GM18867 (cell line): ENCODE data around the gene TEX101.
"Not testable (repeated sequence)": the region's sequence is repeated elsewhere in the genome, so short reads cannot be mapped to it uniquely, and the experiment has no call there.

Source experiments
- ATAC-seq: cut with Tn5 transposase; IDR thresholded peaks from one replicate; pipeline ENCODE4 v1.9.1; 2021; ENCODE audit warnings: mild to moderate bottlenecking, moderate library complexity; ENCODE audit not compliant: unreplicated experiment

Gene TEX101

DNA sequence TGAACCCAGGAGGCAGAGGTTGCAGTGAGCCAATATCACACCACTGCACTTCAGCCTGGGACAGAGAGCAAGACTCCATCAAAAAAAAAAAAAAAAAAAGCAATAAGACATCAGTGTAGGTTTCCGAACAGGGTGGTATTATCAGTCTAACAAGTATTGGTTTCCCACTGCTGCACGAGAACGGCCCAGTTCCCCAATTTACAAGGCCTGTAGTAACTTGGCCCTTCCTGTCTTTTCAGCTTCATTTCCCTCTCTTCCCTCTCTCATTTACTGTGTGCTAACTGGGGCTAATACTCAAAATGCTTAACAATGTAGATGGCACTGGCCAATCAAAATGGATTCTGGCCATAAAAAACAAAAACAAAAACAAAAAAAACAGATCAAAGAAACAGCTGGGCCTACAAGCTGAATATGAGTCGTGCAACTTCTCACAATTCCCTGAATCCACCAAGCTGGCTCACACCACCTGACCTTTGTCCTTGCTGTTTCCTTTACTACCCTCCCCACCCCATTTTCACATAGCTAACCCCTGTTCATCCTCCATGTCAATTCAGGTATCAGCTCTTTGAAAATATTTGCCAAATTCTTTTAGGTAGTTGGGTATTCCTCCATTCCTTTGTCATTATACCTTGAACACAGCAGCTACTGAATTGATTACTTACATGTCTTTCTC, 2.4 kb downstream of the TEX101 start:
- no peak for ATAC-seq

- no peak for ATAC-seq
These were observed 6.3 kb downstream of the TEX101 start for GRCh38 chr19:43420954-43421353.

GRCh38 chr19:43422000-43422688, 7.5 kb downstream of the TEX101 start:
- no peak for ATAC-seq

- no peak for ATAC-seq
These were observed 8.0 kb downstream of the TEX101 start for GRCh38 chr19:43422689-43423066.

DNA sequence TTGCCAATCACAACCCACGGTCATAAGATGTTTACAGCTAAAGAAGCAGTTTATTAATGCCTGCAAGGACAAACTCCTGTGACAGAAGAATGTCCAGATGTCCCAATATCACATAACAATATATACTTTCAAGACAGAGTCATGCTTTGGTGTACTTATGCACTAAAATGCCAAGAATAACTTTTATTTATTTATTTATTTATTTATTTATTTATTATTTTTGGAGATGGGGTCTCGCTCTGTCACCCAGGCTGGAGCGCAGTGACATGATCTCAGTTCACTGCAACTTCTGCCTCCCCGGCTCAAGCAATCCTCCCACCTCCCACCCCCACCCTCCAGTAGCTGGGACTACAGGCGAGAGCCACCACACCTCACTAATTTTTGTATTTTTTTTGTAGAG, 9.1 kb downstream of the TEX101 start:
- no peak for ATAC-seq

DNA sequence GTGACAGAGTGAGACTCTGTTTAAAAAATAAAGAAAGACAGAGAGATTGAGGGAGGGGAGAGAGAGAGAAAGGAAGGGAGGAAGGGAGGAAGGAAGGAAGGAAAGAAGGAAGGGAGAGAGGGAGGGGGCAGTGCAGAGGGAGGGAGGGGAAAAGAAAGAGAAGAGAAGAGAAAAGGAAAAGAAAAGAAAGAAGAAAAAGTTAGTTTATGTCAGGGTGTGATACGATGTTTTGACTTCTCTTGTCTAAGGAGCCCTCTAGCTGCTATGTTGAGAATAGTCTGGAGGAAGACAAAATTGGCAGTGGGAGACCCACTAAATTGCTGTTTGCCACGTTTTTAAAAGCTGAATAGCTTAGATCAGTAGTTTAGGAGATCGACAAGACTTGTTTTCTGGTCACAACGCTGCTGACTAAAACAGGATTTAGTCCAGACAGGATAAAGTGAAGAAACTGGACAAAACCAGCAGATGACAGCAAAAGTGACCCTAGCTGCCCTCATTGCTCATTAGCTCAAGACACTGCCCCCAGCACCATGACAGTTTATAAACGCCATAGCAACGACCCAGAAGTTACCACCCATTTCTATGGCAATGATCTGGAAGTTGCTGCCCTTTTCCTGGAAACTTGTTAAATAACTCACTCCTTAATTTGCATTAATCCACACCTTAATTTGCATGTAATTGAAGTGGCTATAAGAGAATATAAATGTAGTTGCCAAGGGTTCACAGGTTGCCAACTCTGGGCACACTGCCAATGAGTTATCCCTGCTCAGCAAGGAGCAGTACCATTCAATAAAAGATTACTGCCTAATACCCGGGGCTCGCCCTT, 11.1 kb downstream of the TEX101 start:
- ATAC-seq, result no peak

DNA sequence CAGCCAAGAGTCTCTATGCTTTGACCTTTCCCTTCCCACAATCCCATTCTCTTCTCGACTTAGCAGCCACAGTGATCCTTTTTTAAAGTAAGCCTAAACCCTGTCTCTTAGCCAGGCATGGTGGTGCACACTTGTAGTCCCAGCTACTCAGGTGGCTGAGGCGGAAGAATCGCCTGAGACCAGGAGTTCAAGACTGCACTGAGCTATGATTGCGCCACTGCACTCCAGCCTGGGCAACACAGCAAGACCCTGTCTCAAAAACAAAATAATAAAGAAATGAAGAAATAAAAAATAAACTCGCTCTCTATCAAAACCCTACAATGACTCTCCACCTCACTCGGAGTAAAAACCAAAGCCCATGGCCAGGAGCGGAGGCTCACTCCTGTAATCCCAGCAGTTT, 14.7 kb downstream of the TEX101 start:
- no peak for ATAC-seq

- ATAC-seq, result peak; percentile 69
These were observed 15.5 kb downstream of the TEX101 start for GRCh38 chr19:43430142-43430710.

GRCh38 chr19:43430976-43431375, 16.3 kb downstream of the TEX101 start:
- ATAC-seq, result no peak

DNA sequence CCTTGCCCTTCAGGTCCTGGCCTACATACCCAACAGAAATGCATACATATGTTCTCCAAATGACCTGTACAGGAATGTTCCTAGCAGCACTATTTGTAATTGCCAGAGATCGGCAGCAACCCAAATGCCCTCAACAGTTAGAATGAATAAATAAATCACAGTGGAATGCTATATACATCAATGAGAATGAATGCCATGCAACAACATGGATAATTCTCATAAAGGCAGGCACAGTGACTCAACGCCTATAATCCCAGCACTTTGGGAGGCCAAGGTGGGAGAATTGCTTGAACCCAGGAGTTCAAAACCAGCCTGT, 18.6 kb downstream of the TEX101 start:
- no peak for ATAC-seq

DNA sequence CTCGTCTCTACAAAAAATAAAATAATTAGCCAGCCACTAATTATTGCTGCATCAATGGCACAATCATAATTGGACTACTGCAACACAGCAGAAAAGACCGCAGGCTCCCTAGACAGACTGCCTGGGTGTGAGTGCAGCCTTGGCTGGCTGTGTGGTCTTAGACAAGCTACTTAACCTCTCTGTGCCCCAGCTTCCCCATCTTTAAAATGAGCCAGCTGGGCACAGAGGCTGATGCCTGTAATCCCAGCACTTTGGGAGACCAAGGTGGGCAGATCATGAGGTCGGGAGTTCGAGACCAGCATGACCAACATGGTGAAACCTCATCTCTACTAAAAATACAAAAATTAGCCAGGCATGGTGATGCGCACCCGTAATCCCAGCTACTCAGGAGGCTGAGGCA, 19.0 kb downstream of the TEX101 start:
- no peak for ATAC-seq

GRCh38 chr19:43435775-43436174, 21.1 kb downstream of the TEX101 start:
- no peak for ATAC-seq

DNA sequence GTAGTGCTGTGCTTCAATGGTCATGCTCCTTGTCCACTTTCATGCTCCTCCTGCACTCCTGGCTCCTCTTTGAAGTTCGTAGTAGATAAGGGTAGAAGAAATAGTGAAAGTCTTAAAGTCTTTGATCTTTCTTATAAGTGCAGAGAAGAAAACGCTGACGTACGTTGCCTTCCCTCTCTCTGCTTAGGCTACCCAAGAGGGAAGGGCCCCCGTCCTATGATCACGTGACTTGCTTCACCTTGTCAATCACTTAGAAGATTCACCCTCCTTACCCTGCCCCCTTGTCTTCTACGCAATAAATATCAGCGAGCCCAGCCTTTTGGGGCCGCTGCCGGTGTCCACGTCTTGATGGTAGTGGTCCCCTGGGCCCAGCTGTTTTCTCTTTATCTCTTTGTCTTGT, 22.6 kb downstream of the TEX101 start:
- ATAC-seq, result not testable (repeated sequence)

GRCh38 chr19:43437712-43438111, 23.0 kb downstream of the TEX101 start:
- ATAC-seq, result no peak

DNA sequence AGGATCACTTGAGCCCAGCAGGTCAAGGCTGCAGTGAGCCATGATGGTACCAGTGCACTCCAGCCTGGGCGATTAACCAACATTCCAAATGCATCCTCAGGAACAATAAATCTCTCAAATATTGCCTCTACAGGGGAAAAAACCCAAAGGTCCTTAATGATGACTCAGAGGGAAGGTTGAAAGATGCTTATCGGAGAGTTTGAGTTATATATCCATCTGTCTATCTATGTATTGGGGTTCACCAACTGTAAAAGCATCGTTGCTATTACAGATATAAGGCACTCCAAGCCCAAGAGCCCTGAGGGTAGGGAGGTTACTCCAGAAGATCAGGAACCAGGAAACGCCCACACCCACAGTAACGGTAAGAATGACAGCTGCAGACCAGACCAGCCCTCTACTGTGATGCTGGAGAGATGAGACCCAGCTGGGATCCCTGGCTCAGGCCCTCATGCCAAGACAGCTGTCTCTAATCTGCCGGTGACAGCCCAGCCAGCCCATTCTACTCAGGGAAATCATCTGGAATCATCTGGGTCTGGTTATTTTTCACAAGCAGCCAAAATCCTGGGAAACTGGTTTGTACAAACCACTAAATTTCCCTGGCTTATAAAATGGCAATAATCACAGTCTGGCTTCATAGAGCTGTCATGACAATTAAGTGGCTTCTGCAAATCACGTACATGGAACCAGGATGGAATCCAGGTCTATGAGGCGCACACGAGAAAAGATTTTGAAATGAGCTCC, 23.8 kb downstream of the TEX101 start:
- no peak for ATAC-seq

DNA sequence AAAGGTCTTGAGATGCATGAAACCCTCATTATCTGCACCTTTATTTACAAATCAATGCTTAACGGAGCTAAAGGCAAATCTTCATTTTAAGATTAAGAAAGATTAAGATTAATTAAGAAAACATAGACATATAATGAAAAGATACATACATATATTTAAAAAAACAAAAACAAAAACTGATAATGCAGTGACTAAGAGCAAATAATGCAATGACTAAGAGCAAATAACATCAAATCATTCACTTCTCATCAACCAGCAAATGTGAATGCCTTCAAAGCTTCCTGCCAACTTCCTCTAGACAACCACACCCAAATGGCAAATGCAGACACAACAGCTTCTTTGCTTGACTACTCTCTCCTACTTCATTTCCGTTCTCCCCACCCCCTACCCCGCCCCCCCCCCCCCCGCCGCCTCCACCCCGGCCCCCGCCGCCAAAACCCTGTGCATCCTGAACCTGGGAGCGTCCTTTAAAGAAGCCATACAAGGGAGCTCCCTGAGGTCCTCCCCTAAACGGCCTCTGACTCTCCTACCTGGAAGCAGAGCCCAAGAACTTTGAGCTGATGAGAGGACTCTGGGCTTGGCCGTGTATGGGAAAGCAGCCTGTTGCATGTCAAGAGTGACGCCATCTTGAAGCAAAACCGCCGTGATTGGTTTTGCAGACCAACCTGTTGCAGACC, 24.5 kb downstream of the TEX101 start:
- no peak for ATAC-seq

DNA sequence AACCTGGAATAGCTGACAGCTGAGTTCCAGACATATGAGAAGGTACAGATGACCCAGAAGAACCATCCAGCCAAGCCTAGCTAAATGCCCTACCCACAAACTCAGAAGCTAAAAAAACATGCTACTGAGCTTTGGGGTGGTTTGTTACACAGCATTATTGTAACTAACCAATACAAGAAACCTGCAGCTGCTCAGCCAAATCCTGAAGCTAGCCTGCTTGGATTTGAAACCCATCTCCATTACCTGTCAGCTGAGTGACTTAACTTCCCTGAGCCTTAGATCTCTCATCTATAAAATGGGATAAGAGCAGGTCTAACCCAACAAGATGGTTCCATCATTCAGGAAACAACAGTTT, 25.0 kb downstream of the TEX101 start:
- no peak for ATAC-seq

DNA sequence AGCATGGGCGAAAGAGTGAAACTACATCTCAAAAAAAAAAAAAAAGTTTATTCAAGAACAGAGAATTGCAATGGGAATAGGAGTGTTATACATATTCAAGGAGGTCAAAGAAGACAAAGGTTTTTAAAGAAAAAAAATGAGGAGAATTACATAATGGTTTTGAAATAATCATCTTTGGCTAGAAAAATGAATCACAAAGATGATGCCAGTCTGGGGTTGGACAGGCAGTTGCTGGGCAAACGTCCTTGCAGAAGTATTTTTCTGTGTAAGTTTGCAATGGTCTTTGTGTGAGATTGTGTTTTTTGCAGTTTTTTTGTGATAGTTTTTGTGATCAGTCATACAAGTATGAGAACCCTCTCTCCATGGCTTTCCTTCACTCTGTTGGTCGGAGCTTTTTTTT, 27.0 kb downstream of the TEX101 start:
- no peak for ATAC-seq

- ATAC-seq, result not testable (repeated sequence)
These were observed 29.4 kb downstream of the TEX101 start for GRCh38 chr19:43444091-43444490.

DNA sequence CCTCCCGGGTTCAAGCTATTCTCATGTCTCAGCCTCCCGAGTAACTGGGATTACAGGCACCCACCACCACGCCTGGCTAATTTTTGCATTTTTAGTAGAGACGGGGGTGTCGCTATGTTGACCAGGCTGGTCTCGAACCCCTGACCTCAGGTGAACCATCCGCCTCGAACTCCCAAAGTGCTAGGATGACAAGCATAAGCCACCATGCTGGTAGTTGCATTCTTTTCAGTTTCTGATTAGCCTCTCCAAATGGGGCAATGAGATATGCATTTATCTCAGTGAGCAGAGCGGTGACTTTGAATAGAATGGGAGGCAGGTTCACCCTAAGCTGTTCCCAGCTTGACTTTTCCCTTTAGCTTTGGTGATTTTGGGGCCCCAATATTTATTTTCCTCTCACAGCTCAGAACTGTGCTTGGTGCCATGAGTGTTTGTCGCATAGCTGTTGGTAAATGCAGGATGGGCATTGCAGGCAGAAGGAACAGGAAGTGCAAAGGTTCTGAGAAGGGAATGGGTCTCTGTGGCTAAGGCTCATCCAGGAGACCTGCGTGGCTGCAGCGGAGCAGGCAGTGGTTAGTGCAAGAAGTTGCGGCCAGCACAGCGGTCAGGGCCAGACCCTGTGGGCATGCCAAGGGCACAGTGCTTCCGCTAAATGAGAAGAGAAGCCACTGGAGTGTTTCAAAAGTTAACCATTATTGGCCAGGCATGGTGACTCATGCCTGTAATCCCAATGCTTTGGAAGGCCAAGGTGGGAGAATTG, 30.0 kb downstream of the TEX101 start:
- ATAC-seq, result no peak
